Stimulated activated CD8-positive, alpha-beta memory T cell treated with anti-CD3 and anti-CD28 coated beads, Interleukin-15, amount 100 ng/mL, for 24 hours (primary cell): ENCODE results near the gene TMEM219.
"Not testable (repeated sequence)": the region's sequence is repeated elsewhere in the genome, so short reads cannot be mapped to it uniquely, and the experiment has no call there.

Source experiments
- DNase-seq: peaks from one replicate; pipeline ENCODE4 v3.0.0-alpha.2; 2020; ENCODE audit warnings: low read depth

The TMEM219 gene

GRCh38 chr16:30011714-30012504 is 50.0 kb downstream of the TMEM219 start:
- no peak for DNase-seq

GRCh38 chr16:30012598-30012997 is 50.7 kb downstream of the TMEM219 start:
- not testable (repeated sequence) for DNase-seq

GRCh38 chr16:30015450-30015849 is 53.6 kb downstream of the TMEM219 start:
- not testable (repeated sequence) for DNase-seq

- DNase-seq = no peak
Measured at GRCh38 chr16:30016555-30017276, 54.8 kb downstream of the TMEM219 start.

- DNase-seq = no peak
Measured at GRCh38 chr16:30017277-30017656, 55.4 kb downstream of the TMEM219 start.

- DNase-seq = not testable (repeated sequence)
Measured at GRCh38 chr16:30017937-30018336, 56.1 kb downstream of the TMEM219 start.

GRCh38 chr16:30018731-30019158 is 56.9 kb downstream of the TMEM219 start:
- DNase-seq = no peak
